GM18511 (cell line): ENCODE data around the gene TRIM72.
"Not testable (repeated sequence)": the region's sequence is repeated elsewhere in the genome, so short reads cannot be mapped to it uniquely, and the experiment has no call there.

ENCODE experiments used
- ATAC-seq: cut with Tn5 transposase; IDR thresholded peaks from one replicate; pipeline ENCODE4 v1.9.1; 2021; ENCODE audit warnings: mild to moderate bottlenecking, moderate library complexity; ENCODE audit not compliant: unreplicated experiment

The TRIM72 gene

GRCh38 chr16:31251435-31251834 is 37.5 kb downstream of the TRIM72 start:
- ATAC-seq: no peak

- no peak for ATAC-seq
These were observed 39.7 kb downstream of the TRIM72 start for GRCh38 chr16:31253642-31254045.

GRCh38 chr16:31256466-31256865 is 42.5 kb downstream of the TRIM72 start:
- ATAC-seq: no peak

GRCh38 chr16:31258366-31258765 is 44.4 kb downstream of the TRIM72 start:
- ATAC-seq: no peak

DNA sequence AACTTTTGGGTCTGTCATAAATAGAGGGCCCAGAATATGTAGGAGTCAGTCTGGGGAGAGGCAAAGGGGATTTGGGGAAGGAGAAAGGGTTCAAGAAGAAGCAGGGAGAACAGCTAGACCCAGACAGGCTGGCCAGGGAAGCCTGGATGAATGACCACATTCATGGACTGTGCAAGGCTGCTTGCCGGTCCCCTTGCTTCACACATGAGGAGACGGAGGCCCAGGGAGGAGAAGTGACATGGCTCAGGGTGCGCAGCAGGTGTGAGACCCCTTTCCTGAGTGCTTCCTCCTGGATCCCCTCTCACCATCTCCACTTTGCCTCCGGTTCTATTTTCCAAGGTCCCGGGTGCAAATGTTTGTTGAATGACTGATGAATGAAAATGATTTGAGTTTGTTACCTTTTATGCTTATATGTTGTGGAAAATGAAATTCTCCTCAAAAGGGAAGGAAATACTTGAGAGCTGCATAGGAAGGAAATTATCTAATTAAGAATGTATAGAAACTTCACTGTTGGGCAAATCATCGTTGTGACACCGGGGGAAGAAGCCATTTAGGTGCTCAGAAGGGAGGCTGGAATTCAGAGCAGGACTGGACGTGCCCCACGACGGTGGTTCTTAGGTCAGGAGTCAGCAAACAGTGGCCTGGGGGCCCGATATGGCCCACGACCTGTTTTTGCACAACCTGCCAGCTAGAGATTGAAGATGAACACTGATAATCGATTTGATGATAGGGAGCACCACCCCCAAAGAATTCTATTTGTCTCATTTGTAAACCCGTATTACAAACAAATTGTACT is 46.4 kb downstream of the TRIM72 start:
- ATAC-seq: no peak

- no peak for ATAC-seq
These were observed 48.2 kb downstream of the TRIM72 start for GRCh38 chr16:31262084-31262483.

DNA sequence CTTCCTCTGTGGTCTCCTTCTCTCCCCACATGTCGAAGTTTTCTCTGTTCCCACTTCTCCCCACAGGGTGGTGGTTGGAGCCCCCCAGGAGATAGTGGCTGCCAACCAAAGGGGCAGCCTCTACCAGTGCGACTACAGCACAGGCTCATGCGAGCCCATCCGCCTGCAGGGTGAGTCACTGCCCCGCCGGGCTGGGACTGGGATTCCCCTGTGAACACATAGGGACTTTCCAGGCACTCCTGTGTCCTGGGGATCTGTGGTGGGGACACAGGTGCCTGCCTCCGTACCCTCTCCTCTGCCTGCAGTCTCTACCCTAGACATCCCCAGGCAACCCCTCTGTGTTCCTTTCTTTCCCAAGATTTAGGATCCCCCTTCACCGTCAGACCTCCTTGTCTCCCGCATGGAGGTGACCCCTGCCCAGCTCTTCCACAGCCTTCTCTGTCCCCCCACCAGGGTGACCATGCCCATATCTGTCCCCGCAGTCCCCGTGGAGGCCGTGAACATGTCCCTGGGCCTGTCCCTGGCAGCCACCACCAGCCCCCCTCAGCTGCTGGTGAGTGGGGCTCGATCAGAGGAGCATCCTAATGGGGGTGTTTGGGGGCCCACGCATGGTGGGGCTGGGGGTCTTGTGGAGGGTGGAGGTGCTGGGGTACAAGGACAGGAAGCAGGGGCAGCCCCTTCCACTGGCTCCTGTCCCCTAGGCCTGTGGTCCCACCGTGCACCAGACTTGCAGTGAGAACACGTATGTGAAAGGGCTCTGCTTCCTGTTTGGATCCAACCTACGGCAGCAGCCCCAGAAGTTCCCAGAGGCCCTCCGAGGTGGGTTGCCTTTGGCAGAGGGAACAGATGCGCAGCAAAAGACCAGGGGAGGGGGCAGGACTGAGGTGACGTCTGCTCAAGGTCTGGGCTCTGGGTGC is 51.7 kb downstream of the TRIM72 start:
- peak; percentile 90 for ATAC-seq

DNA sequence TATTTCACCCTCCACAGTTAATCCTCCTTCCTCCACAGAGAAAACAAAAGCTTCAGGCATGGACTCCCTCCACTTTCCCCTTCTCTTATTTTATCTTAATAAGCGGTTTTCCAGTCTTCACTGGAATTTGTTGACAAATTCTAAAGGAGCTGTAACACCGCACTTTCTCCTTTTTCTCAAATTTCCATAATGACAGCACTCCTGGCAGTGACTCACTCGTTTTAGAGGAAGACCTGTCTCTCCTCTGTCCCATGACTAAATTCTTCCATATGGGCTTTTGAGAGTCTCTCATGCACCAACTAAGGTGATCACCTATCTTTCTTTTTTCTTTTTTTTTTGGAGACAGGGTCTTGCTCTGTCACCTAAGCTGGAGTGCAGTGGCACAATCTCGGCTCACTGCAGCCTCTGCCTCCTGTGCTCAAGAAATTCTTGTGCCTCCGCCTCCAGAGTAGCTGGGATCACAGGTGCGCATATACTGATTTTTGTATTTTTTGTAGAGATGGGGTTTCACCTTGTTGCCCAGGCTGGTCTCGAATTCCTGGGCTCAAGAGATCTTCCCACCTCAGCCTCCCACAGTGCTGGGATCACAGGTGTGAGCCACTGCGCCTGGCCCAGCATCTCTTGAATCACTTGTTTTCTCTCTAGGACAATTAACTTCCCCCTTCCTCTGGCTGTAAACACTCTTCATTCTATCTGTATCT is 53.6 kb downstream of the TRIM72 start:
- ATAC-seq: no peak

DNA sequence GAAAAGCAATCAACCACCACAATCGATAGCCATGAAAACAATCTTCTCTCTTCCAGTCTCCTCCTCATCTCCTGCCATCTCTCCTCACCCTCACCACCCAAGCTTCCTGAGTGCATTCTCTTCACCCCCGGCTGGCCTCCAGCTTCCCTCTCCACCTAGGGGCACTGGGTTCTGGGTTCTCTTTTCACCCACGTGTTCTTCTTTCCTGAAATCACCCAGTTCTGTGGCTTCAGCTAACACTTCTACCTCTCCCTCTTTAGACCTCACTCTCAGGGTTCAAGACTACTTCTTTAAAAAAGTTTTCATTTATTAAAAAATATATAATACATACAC is 54.1 kb downstream of the TRIM72 start:
- no peak for ATAC-seq

- no peak for ATAC-seq
These were observed 55.0 kb downstream of the TRIM72 start for GRCh38 chr16:31268891-31269290.

GRCh38 chr16:31269541-31269940 is 55.6 kb downstream of the TRIM72 start:
- no peak for ATAC-seq

- not testable (repeated sequence) for ATAC-seq
These were observed 56.1 kb downstream of the TRIM72 start for GRCh38 chr16:31269973-31270372.

- no peak for ATAC-seq
These were observed 56.9 kb downstream of the TRIM72 start for GRCh38 chr16:31270795-31271194.

DNA sequence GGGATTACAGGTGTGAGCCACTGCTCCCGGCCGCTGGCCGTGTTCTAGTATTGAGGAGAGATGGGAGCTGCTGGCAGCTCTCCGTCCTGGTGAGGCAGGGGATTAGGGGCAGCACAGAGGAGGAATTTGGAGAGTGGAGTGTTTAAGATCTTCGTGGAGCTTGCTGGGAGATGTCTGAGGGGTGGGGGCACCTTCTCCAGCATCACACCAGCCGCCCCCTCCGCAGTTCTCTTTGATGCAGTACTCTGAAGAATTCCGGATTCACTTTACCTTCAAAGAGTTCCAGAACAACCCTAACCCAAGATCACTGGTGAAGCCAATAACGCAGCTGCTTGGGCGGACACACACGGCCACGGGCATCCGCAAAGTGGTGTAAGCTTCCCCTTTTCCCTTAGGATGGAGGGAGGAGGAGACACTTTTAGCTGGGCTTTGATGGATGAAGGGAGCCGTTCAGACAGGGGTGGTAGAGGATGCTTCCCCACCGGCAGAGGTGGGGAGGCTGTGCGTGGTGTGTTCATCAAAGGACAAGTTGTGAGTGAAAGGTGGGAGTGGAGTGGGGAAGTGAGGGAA is 57.8 kb downstream of the TRIM72 start:
- no peak for ATAC-seq

GRCh38 chr16:31273187-31273586 is 59.3 kb downstream of the TRIM72 start:
- ATAC-seq: no peak

GRCh38 chr16:31273676-31274075 is 59.8 kb downstream of the TRIM72 start:
- no peak for ATAC-seq

- no peak for ATAC-seq
These were observed 61.2 kb downstream of the TRIM72 start for GRCh38 chr16:31274831-31275816.

- ATAC-seq: no peak
These were observed 62.7 kb downstream of the TRIM72 start for GRCh38 chr16:31276600-31276999.

GRCh38 chr16:31277659-31278260 is 63.8 kb downstream of the TRIM72 start:
- no peak for ATAC-seq
